HEK293 (cell line): ENCODE data around the gene TARBP1.
A peak's percentile ranks its signal among the peaks of the same experiment; 100 is the strongest.

Experiments
- BCL11A ChIP-seq: fragments of 450-650 bp; formaldehyde crosslinking; IDR thresholded peaks from 2 replicates; pipeline ENCODE4 v1.5.1; 2016; ENCODE audit warnings: low read depth, missing biosample characterization, missing genetic modification characterization
- GLI2 ChIP-seq: fragments of 450-650 bp; formaldehyde crosslinking; IDR thresholded peaks from 2 replicates; pipeline ENCODE4; 2017; ENCODE audit warnings: missing biosample characterization, missing genetic modification characterization, low read depth, borderline replicate concordance
- HOXA7 ChIP-seq: sonication (generic); formaldehyde crosslinking; IDR thresholded peaks from 2 replicates; pipeline ENCODE4 v1.8.1; 2022; ENCODE audit warnings: missing genetic modification reagents, borderline replicate concordance
- HOXD13 ChIP-seq: sonication (generic); formaldehyde crosslinking; IDR thresholded peaks from 2 replicates; pipeline ENCODE4 v1.8.0; 2022; ENCODE audit warnings: missing genetic modification reagents, borderline replicate concordance
- KLF16 ChIP-seq: fragments of 450-650 bp; formaldehyde crosslinking; IDR thresholded peaks from 2 replicates; pipeline ENCODE4 v1.5.1; 2017; ENCODE audit warnings: missing biosample characterization, missing genetic modification characterization
- KLF7 ChIP-seq: fragments of 450-650 bp; formaldehyde crosslinking; IDR thresholded peaks from 2 replicates; pipeline ENCODE4 v1.5.1; 2016; ENCODE audit warnings: missing biosample characterization, missing genetic modification characterization, borderline replicate concordance
- YY2 ChIP-seq: fragments of 450-650 bp; formaldehyde crosslinking; IDR thresholded peaks from 2 replicates; pipeline ENCODE4 v1.5.1; 2016; ENCODE audit warnings: missing biosample characterization, missing genetic modification characterization
- ZBTB21 ChIP-seq: fragments of 450-650 bp; formaldehyde crosslinking; IDR thresholded peaks from 2 replicates; pipeline ENCODE4 v1.5.1; 2017; ENCODE audit warnings: missing biosample characterization, missing genetic modification characterization
- ZNF112 ChIP-seq: fragments of 450-650 bp; formaldehyde crosslinking; IDR thresholded peaks from 2 replicates; pipeline ENCODE4 v1.5.0; 2017; ENCODE audit warnings: missing biosample characterization, missing genetic modification characterization
- ZNF114 ChIP-seq: fragments of 450-650 bp; formaldehyde crosslinking; IDR thresholded peaks from 2 replicates; pipeline ENCODE4 v1.5.0; 2017; ENCODE audit warnings: missing biosample characterization, missing genetic modification characterization
- ZNF175 ChIP-seq: fragments of 450-650 bp; formaldehyde crosslinking; IDR thresholded peaks from 2 replicates; pipeline ENCODE4 v1.5.1; 2016; ENCODE audit warnings: missing biosample characterization, missing genetic modification characterization
- ZNF2 ChIP-seq: fragments of 450-650 bp; formaldehyde crosslinking; IDR thresholded peaks from 2 replicates; pipeline ENCODE4 v1.5.1; 2016; ENCODE audit warnings: missing biosample characterization, missing genetic modification characterization
- ZNF221 ChIP-seq: fragments of 450-650 bp; formaldehyde crosslinking; IDR thresholded peaks from 2 replicates; pipeline ENCODE4 v1.5.1; 2017; ENCODE audit warnings: missing biosample characterization, missing genetic modification characterization, borderline replicate concordance
- ZNF266 ChIP-seq: fragments of 450-650 bp; formaldehyde crosslinking; IDR thresholded peaks from 2 replicates; pipeline ENCODE4 v1.5.1; 2016; ENCODE audit warnings: missing biosample characterization, missing genetic modification characterization, low read depth
- ZNF302 ChIP-seq: fragments of 450-650 bp; formaldehyde crosslinking; IDR thresholded peaks from 2 replicates; pipeline ENCODE4 v1.5.1; 2016; ENCODE audit warnings: missing biosample characterization, missing genetic modification characterization, low read depth
- ZNF37A ChIP-seq: fragments of 450-650 bp; IDR thresholded peaks from 2 replicates; pipeline ENCODE4 v1.5.1; 2018; ENCODE audit warnings: missing biosample characterization, missing genetic modification characterization
- ZNF423 ChIP-seq: fragments of 450-650 bp; formaldehyde crosslinking; IDR thresholded peaks from 2 replicates; pipeline ENCODE4 v1.5.1; 2016; ENCODE audit warnings: missing biosample characterization, missing genetic modification characterization
- ZNF433 ChIP-seq: fragments of 450-650 bp; formaldehyde crosslinking; IDR thresholded peaks from 2 replicates; pipeline ENCODE4 v1.5.1; 2016; ENCODE audit warnings: missing biosample characterization, missing genetic modification characterization, low read depth
- ZNF529 ChIP-seq: fragments of 450-650 bp; formaldehyde crosslinking; IDR thresholded peaks from 2 replicates; pipeline ENCODE4 v1.5.1; 2017; ENCODE audit warnings: missing genetic modification characterization, missing biosample characterization; ENCODE audit not compliant: insufficient replicate concordance
- ZNF549 ChIP-seq: fragments of 450-650 bp; IDR thresholded peaks from 2 replicates; pipeline ENCODE4 v1.5.1; 2018; ENCODE audit warnings: missing biosample characterization, missing genetic modification characterization, mild to moderate bottlenecking, inconsistent platforms, moderate library complexity
- ZNF600 ChIP-seq: fragments of 450-650 bp; formaldehyde crosslinking; IDR thresholded peaks from 2 replicates; pipeline ENCODE4 v1.5.1; 2016; ENCODE audit warnings: missing biosample characterization, missing genetic modification characterization
- ZNF626 ChIP-seq: fragments of 450-650 bp; sonication (Bioruptor Pico); formaldehyde crosslinking; IDR thresholded peaks from 2 replicates; pipeline ENCODE4 v1.5.1; 2018; ENCODE audit warnings: missing biosample characterization, missing genetic modification characterization, inconsistent platforms
- ZNF670 ChIP-seq: fragments of 450-650 bp; formaldehyde crosslinking; IDR thresholded peaks from 2 replicates; pipeline ENCODE4 v1.5.1; 2016; ENCODE audit warnings: missing biosample characterization, missing genetic modification characterization, low read depth
- ZNF701 ChIP-seq: fragments of 450-650 bp; formaldehyde crosslinking; IDR thresholded peaks from 2 replicates; pipeline ENCODE4 v1.5.1; 2016; ENCODE audit warnings: missing biosample characterization, missing genetic modification characterization
- TF ChIP-seq, protein P1 (sequence below): fragments of 450-650 bp; formaldehyde crosslinking; IDR thresholded peaks from 2 replicates; pipeline ENCODE4 v1.5.1; 2016; ENCODE audit warnings: missing biosample characterization, missing genetic modification characterization
- TF ChIP-seq, protein P2 (sequence below): fragments of 450-650 bp; formaldehyde crosslinking; conservative IDR thresholded peaks from 2 replicates; pipeline ENCODE4 v1.5.1; 2016; ENCODE audit warnings: low read depth, missing biosample characterization, missing genetic modification characterization
- TF ChIP-seq, protein P3 (sequence below): fragments of 450-650 bp; formaldehyde crosslinking; IDR thresholded peaks from 2 replicates; pipeline ENCODE4 v1.5.1; 2016; ENCODE audit warnings: missing biosample characterization, missing genetic modification characterization
- TF ChIP-seq, protein P4 (sequence below): fragments of 450-650 bp; formaldehyde crosslinking; IDR thresholded peaks from 2 replicates; pipeline ENCODE4 v1.5.1; 2016; ENCODE audit warnings: missing biosample characterization, missing genetic modification characterization

The TARBP1 gene

DNA sequence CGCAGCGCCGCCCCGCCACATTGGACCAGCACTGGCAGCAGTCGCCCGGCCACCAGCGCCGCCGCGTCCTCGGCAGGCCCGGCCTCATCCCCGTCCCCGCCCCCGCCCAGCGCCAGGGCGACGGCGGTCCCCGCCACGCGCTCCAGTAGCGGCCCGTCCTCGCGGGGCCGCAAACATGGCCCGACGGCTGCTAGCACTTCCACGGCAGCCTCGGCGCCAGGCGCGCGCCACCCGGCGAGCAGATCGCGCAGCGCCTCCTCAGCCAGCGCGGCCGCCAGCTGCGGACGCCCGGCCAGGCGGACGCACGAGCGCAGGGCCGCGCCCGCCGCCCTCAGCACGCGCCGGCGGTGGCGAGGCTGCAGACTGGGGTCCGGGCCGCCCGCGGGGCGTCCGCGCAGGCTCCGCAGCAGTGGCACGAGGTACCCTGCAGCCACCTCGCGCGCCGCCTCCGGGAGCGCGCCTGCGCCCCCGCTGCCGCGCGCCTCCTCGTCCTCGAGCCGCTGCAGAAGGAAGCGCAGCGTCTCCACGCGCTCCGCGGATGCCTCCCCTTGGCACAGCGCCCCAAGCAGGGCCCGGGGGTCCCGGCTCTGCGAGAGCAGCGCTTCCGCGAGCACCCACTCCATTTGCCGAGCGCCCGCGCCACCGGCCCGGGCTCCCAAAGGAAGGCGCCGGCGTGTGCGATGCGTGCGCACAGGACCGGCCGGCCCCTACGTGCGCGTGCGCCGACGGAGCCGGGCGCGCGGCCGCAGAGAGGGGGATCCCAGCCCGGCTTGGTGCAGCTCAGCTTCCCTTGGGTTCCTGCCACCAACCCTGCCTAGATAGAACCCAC is at the start of gene TARBP1 (continued):
- TF ChIP-seq, protein P1, sequence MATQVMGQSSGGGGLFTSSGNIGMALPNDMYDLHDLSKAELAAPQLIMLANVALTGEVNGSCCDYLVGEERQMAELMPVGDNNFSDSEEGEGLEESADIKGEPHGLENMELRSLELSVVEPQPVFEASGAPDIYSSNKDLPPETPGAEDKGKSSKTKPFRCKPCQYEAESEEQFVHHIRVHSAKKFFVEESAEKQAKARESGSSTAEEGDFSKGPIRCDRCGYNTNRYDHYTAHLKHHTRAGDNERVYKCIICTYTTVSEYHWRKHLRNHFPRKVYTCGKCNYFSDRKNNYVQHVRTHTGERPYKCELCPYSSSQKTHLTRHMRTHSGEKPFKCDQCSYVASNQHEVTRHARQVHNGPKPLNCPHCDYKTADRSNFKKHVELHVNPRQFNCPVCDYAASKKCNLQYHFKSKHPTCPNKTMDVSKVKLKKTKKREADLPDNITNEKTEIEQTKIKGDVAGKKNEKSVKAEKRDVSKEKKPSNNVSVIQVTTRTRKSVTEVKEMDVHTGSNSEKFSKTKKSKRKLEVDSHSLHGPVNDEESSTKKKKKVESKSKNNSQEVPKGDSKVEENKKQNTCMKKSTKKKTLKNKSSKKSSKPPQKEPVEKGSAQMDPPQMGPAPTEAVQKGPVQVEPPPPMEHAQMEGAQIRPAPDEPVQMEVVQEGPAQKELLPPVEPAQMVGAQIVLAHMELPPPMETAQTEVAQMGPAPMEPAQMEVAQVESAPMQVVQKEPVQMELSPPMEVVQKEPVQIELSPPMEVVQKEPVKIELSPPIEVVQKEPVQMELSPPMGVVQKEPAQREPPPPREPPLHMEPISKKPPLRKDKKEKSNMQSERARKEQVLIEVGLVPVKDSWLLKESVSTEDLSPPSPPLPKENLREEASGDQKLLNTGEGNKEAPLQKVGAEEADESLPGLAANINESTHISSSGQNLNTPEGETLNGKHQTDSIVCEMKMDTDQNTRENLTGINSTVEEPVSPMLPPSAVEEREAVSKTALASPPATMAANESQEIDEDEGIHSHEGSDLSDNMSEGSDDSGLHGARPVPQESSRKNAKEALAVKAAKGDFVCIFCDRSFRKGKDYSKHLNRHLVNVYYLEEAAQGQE (tag by site-specific recombination), result 0 out of 2 replicates have a peak, but pooled peaks have one; percentile 21
- TF ChIP-seq HOXA7 (CRISPR knock-in tag) (no peak; the same call in 1 of the 2 replicates), ZNF114 (no peak), ZNF701 (tag by site-specific recombination) (no peak), ZNF266 (tag by site-specific recombination) (no peak), HOXD13 (no peak), ZNF549 (no peak; the same call in 1 of the 2 replicates), ZNF175 (tag by site-specific recombination) (no peak), BCL11A (no peak), GLI2 (tag by site-specific recombination) (no peak), YY2 (no peak), ZNF221 (tag by site-specific recombination) (no peak), ZNF600 (peak; percentile 68), ZNF670 (tag by site-specific recombination) (no peak), ZNF626 (tag by site-specific recombination) (no peak), ZNF423 (tag by site-specific recombination) (peak; percentile 66), ZNF2 (tag by site-specific recombination) (0 out of 2 replicates have a peak, but pooled peaks have one; percentile 39), ZNF112 (tag by site-specific recombination) (no peak), KLF16 (tag by site-specific recombination) (peak; percentile 68; the same call in 1 of the 2 replicates), ZNF529 (tag by site-specific recombination) (no peak), ZNF433 (tag by site-specific recombination) (no peak), KLF7 (tag by site-specific recombination) (no peak), ZBTB21 (no peak), ZNF37A (tag by site-specific recombination) (no peak), ZNF302 (tag by site-specific recombination) (no peak)
- TF ChIP-seq, protein P2, sequence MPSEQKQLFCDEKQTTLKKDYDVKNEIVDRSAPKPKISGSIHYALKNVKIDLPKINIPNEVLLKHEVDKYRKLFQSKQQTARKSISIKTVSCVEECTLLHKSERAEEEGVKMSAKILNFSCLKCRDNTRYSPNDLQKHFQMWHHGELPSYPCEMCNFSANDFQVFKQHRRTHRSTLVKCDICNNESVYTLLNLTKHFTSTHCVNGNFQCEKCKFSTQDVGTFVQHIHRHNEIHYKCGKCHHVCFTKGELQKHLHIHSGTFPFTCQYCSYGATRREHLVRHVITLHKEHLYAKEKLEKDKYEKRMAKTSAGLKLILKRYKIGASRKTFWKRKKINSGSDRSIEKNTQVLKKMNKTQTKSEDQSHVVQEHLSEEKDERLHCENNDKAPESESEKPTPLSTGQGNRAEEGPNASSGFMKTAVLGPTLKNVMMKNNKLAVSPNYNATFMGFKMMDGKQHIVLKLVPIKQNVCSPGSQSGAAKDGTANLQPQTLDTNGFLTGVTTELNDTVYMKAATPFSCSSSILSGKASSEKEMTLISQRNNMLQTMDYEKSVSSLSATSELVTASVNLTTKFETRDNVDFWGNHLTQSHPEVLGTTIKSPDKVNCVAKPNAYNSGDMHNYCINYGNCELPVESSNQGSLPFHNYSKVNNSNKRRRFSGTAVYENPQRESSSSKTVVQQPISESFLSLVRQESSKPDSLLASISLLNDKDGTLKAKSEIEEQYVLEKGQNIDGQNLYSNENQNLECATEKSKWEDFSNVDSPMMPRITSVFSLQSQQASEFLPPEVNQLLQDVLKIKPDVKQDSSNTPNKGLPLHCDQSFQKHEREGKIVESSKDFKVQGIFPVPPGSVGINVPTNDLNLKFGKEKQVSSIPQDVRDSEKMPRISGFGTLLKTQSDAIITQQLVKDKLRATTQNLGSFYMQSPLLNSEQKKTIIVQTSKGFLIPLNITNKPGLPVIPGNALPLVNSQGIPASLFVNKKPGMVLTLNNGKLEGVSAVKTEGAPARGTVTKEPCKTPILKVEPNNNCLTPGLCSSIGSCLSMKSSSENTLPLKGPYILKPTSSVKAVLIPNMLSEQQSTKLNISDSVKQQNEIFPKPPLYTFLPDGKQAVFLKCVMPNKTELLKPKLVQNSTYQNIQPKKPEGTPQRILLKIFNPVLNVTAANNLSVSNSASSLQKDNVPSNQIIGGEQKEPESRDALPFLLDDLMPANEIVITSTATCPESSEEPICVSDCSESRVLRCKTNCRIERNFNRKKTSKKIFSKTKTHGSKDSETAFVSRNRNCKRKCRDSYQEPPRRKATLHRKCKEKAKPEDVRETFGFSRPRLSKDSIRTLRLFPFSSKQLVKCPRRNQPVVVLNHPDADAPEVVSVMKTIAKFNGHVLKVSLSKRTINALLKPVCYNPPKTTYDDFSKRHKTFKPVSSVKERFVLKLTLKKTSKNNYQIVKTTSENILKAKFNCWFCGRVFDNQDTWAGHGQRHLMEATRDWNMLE (tag by site-specific recombination), result no peak
- TF ChIP-seq, protein P3, sequence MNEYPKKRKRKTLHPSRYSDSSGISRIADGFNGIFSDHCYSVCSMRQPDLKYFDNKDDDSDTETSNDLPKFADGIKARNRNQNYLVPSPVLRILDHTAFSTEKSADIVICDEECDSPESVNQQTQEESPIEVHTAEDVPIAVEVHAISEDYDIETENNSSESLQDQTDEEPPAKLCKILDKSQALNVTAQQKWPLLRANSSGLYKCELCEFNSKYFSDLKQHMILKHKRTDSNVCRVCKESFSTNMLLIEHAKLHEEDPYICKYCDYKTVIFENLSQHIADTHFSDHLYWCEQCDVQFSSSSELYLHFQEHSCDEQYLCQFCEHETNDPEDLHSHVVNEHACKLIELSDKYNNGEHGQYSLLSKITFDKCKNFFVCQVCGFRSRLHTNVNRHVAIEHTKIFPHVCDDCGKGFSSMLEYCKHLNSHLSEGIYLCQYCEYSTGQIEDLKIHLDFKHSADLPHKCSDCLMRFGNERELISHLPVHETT (tag by site-specific recombination), result no peak
- TF ChIP-seq, protein P4, sequence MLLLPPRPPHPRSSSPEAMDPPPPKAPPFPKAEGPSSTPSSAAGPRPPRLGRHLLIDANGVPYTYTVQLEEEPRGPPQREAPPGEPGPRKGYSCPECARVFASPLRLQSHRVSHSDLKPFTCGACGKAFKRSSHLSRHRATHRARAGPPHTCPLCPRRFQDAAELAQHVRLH (tag by site-specific recombination), result peak; percentile 29; the same call in 1 of the 2 replicates
